ENCODE data around the gene WDSUB1. TPM values are rescaled to one million over a fixed set of nuclear protein-coding genes. Genes with fewer than 3 reads are reported as not detected.

The WDSUB1 gene
- total RNA-seq, 1 donor from 2014 or later: 8.6 TPM

- no peaks in the 10 kb centered on the region for H3K4me1 Mint-ChIP-seq
- no peak overlapping the region for H3K27ac Mint-ChIP-seq
These were observed 61.2 kb downstream of the WDSUB1 start for GRCh38 chr2:159225025-159226016.

DNA sequence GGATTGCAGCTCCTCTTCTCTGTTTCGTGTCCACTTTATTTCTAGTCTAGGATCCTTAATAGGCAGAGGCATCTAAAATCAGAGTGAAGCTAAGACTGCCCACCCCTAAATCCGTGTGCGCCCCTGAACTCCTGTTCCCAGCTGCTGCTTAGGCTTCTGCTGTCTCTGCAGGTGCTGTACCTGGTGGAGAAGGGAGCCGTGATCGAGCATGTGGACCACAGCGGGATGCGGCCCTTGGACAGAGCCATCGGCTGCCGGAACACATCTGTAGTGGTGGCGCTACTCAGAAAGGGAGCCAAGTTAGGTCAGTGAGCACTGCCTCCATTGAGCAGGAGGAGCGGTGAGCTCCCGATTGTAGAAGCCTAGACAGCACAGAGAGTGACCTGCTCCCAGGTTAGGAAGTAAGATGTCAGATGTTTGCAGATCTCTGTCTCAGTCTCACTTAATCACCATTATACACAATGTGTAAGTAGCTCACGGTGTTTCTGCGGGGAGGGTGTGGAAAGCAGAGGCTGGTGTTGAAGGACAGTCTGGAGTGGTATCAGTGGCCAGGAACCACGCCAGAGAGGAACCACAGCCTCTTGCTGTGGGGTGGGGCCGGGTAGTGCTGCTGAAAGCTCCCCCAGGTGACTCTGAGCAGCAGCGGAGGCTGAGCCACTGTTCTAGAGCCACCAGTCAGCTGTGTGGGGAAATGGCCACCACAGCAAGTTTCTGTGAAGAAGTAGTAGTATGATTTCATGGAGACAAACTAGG lies 62.3 kb downstream of the WDSUB1 start:
- no peaks in the 10 kb centered on the region for H3K4me1 Mint-ChIP-seq
- DNase-seq (no peak), ATAC-seq (ENCODE audit: low read depth) (no peak)
- no peaks in the 10 kb centered on the region for H3K36me3 Mint-ChIP-seq (ENCODE audit: low read depth)
- H3K9me3 Mint-ChIP-seq: no peaks in the 10 kb centered on the region
- H3K4me3 Mint-ChIP-seq: no peak overlapping the region
- intact Hi-C loops (cut with micrococcal nuclease): no loop called here
- ChIA-PET CTCF (no interaction called here), POLR2A (no interaction called here)
- H3K27ac Mint-ChIP-seq: no peak overlapping the region
- TF ChIP-seq, protein P1, sequence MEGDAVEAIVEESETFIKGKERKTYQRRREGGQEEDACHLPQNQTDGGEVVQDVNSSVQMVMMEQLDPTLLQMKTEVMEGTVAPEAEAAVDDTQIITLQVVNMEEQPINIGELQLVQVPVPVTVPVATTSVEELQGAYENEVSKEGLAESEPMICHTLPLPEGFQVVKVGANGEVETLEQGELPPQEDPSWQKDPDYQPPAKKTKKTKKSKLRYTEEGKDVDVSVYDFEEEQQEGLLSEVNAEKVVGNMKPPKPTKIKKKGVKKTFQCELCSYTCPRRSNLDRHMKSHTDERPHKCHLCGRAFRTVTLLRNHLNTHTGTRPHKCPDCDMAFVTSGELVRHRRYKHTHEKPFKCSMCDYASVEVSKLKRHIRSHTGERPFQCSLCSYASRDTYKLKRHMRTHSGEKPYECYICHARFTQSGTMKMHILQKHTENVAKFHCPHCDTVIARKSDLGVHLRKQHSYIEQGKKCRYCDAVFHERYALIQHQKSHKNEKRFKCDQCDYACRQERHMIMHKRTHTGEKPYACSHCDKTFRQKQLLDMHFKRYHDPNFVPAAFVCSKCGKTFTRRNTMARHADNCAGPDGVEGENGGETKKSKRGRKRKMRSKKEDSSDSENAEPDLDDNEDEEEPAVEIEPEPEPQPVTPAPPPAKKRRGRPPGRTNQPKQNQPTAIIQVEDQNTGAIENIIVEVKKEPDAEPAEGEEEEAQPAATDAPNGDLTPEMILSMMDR (IDR thresholded peaks at IDR 0.05): no peak
- H3K27me3 Mint-ChIP-seq: peaks cover 2% of the 10 kb centered on the region

More at GRCh38 chr2:159225025-159226016, 61.2 kb downstream of the WDSUB1 start:
- no peak for DNase-seq
- H3K9me3 Mint-ChIP-seq: no peaks in the 10 kb centered on the region
- CTCF ChIA-PET: no interaction called here
- no peak overlapping the region for H3K4me3 Mint-ChIP-seq
- peaks cover 2% of the 10 kb centered on the region for H3K27me3 Mint-ChIP-seq
- H3K36me3 Mint-ChIP-seq (ENCODE audit: low read depth): peaks cover 6% of the 10 kb centered on the region
- TF ChIP-seq, protein P1 (IDR thresholded peaks at IDR 0.05): no peak
- ATAC-seq (ENCODE audit: low read depth): no peak
- POLR2A ChIA-PET: no interaction called here
- intact Hi-C loops (cut with micrococcal nuclease): no loop called here

DNA sequence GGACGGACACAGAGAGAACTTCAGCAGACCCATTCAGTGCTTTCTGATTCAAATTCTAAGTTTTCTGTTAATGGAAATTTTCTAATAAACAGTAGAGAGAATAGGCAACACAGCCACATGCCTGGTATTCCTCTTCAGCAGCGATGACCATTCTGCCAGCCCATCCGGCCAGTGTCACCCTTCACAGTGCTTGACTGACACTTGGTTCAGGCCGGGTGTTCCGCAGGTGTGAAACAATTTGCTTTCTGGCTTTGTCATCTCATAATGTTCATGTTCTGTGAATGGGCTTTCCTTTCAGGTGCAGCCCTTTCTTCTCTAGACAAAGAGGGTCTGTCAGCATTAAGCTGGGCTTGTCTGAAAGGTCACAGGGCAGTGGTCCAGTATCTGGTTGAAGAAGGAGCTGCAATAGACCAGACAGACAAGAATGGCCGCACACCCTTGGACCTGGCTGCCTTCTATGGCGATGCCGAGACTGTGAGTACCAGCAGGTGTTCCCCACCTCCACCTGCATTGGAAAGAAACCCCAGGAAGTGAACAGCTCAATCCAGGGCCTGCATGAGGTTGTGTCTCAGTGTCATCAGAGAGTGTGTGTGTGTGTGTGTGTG lies 67.0 kb downstream of the WDSUB1 start:
- DNase-seq: no peak
- Mint-ChIP-seq H3K36me3 (ENCODE audit: low read depth) (no peaks in the 10 kb centered on the region), H3K9me3 (no peaks in the 10 kb centered on the region), H3K4me3 (no peak overlapping the region), H3K27ac (no peak overlapping the region), H3K27me3 (peaks cover 4% of the 10 kb centered on the region), H3K4me1 (no peaks in the 10 kb centered on the region)
- TF ChIP-seq, protein P1 (IDR thresholded peaks at IDR 0.05): no peak
- ATAC-seq (ENCODE audit: low read depth): no peak
- intact Hi-C loops (cut with micrococcal nuclease): no loop called here
- ChIA-PET CTCF (no interaction called here), POLR2A (interaction anchor here (0.6 kb wide), 1 partner anchor 13 kb away, joined by 5 read pairs; no protein-coding TSS in a partner anchor)

DNA sequence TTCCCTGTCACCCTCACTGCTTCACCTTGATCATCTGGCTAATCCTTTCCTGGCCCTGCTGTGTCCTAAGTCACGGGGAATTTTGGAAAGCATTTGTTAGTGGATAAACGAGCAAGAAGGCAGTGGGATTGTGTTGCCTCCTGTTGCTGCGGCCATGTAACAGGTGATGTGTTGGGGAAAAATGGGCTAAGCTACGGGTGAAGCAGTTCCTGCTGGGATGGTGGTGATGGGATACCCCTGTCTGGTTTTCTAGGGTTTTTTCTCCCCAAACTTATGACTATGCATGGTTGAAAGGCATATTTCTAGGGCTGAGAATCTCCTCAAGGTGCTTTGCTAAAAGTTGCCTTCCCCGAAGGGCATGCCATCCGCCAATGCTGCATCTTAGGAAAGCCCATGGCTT lies 68.1 kb downstream of the WDSUB1 start:
- Mint-ChIP-seq H3K27me3 (peaks cover 4% of the 10 kb centered on the region), H3K4me3 (no peak overlapping the region), H3K27ac (no peak overlapping the region), H3K36me3 (ENCODE audit: low read depth) (no peaks in the 10 kb centered on the region), H3K9me3 (no peaks in the 10 kb centered on the region), H3K4me1 (no peaks in the 10 kb centered on the region)
- TF ChIP-seq, protein P1 (IDR thresholded peaks at IDR 0.05): no peak
- CTCF ChIA-PET: no interaction called here
- intact Hi-C loops (cut with micrococcal nuclease): no loop called here
- POLR2A ChIA-PET: no interaction called here
- ATAC-seq (ENCODE audit: low read depth) (no peak), DNase-seq (no peak)

DNA sequence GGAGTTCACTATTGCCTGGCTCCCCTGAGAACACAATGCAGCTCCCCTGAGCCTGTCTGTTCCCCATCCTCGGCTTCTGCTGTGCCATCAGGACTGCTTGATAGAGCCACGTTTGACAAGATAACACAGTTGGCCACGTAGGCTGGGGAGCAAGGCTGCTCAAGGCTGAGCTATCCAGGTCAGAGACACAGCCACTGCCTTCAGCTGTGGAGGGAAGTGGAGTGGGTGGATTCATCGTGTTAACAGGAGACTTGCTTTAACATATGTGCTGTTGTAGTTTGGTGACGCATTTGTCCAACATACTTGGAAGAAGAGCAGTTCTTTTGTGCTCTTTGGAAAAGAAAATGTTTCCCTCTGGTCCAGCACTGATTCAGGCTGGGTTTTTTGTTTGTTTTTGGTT lies 68.8 kb downstream of the WDSUB1 start:
- Mint-ChIP-seq H3K36me3 (ENCODE audit: low read depth) (no peaks in the 10 kb centered on the region), H3K27me3 (peaks cover 4% of the 10 kb centered on the region), H3K27ac (no peak overlapping the region), H3K4me1 (no peaks in the 10 kb centered on the region), H3K4me3 (no peak overlapping the region), H3K9me3 (no peaks in the 10 kb centered on the region)
- TF ChIP-seq, protein P1 (IDR thresholded peaks at IDR 0.05): no peak
- DNase-seq (no peak), ATAC-seq (ENCODE audit: low read depth) (no peak)
- POLR2A ChIA-PET: no interaction called here
- intact Hi-C loops (cut with micrococcal nuclease): no loop called here
- CTCF ChIA-PET: no interaction called here
